Left ventricle myocardium inferior (tissue), 1 donor: ENCODE results near the gene SH3PXD2A. TPM values are rescaled to one million over a fixed set of nuclear protein-coding genes. Genes with fewer than 3 reads are reported as not detected.
A peak's percentile ranks its signal among the peaks of the same experiment; 100 is the strongest.

ENCODE experiments used
- DNase-seq: peaks from one replicate; pipeline ENCODE4 v3.0.0-alpha.2; 2020
- H3K27ac ChIP-seq: fragments of 200-600 bp; replicated peaks from 2 replicates; pipeline ENCODE4 v1.8.0; 2021
- H3K27me3 ChIP-seq: fragments of 200-600 bp; 2 replicates; pipeline ENCODE4 v1.8.0; 2021; ENCODE audit warnings: low read depth
- H3K36me3 ChIP-seq: fragments of 200-600 bp; 2 replicates; pipeline ENCODE4 v1.8.0; 2021
- H3K4me1 ChIP-seq: fragments of 200-600 bp; 2 replicates; pipeline ENCODE4 v1.8.0; 2021
- H3K4me3 ChIP-seq: fragments of 200-600 bp; 2 replicates; pipeline ENCODE4 v1.8.0; 2021; ENCODE audit warnings: mild to moderate bottlenecking, moderate library complexity
- H3K9me3 ChIP-seq: fragments of 200-600 bp; replicated peaks from 2 replicates; pipeline ENCODE4 v1.8.0; 2021
- intact Hi-C: fragments of 100-400 bp; cut with micrococcal nuclease; formaldehyde crosslinking; loops from one replicate; pipeline ENCODE4 v1.11.0; 2022
- total RNA-seq: library from RNA; stranded (reverse); fragmentation: NEBNext Ultra II Directional; extraction: Animal tissue kit (Norgen Biotek cat#: 25700); gene quantifications from one replicate; pipeline ENCODE4 v1.2.1, GENCODE V29; 2021
- TF ChIP-seq, protein P1 (sequence below): fragments of 200-600 bp; IDR thresholded peaks from 2 replicates; pipeline ENCODE4 v1.8.0; 2021; ENCODE audit warnings: antibody characterized with exemption, mild to moderate bottlenecking, borderline replicate concordance
- donor health status: DM: no; HTN: yes; CAD: no; lungs with severe emphysema.

The SH3PXD2A gene
- total RNA-seq, 1 donor from 2014 or later, result 34.4 TPM

DNA sequence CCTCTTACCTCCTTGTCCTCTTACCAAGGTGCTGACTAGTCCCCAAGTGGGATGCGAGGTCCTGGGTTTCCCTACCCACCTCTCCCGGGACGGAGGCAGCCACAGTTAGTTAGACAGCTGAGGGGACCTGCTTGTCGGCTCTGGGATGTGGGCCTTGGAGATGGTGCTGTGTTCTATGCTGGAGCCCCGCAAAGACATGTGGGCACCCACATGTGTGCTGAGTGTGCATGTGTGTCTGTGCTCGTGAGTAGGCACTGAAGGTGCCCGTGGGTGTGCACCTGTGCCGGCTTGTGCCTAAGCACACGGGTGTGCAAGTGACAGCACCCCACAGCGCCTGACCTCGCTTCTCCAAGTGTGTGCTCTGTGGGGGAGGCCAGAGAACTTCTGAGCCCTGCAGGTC is 299.7 kb downstream of the SH3PXD2A start:
- Histone ChIP-seq H3K4me1 (peaks cover 11% of the 10 kb centered on the region), H3K4me3 (peak overlapping the region; percentile 63), H3K27me3 (peaks cover 39% of the 10 kb centered on the region), H3K36me3 (no peaks in the 10 kb centered on the region), H3K27ac (no peak overlapping the region), H3K9me3 (no peaks in the 10 kb centered on the region)
- intact Hi-C loops, result no loop called here
- DNase-seq, result no peak
- TF ChIP-seq, protein P1, sequence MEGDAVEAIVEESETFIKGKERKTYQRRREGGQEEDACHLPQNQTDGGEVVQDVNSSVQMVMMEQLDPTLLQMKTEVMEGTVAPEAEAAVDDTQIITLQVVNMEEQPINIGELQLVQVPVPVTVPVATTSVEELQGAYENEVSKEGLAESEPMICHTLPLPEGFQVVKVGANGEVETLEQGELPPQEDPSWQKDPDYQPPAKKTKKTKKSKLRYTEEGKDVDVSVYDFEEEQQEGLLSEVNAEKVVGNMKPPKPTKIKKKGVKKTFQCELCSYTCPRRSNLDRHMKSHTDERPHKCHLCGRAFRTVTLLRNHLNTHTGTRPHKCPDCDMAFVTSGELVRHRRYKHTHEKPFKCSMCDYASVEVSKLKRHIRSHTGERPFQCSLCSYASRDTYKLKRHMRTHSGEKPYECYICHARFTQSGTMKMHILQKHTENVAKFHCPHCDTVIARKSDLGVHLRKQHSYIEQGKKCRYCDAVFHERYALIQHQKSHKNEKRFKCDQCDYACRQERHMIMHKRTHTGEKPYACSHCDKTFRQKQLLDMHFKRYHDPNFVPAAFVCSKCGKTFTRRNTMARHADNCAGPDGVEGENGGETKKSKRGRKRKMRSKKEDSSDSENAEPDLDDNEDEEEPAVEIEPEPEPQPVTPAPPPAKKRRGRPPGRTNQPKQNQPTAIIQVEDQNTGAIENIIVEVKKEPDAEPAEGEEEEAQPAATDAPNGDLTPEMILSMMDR, result no peak

DNA sequence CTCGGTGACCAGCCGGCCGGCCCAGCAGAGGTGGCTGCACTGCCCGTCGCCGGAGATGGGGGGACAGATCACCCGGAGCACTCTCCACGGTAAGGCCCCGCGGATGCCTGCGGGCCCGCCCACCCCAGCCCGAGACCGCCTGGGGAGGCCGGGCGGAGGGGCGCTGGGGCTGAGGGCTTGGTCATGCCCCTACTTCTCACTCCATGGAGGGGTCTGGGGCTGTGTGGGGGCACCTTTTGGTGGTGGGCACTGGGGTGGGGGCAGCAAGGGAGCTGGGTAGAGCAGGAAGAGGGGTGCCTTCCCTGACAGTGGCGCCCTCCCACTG is 300.1 kb downstream of the SH3PXD2A start:
- peaks cover 11% of the 10 kb centered on the region for H3K4me1 ChIP-seq

DNA sequence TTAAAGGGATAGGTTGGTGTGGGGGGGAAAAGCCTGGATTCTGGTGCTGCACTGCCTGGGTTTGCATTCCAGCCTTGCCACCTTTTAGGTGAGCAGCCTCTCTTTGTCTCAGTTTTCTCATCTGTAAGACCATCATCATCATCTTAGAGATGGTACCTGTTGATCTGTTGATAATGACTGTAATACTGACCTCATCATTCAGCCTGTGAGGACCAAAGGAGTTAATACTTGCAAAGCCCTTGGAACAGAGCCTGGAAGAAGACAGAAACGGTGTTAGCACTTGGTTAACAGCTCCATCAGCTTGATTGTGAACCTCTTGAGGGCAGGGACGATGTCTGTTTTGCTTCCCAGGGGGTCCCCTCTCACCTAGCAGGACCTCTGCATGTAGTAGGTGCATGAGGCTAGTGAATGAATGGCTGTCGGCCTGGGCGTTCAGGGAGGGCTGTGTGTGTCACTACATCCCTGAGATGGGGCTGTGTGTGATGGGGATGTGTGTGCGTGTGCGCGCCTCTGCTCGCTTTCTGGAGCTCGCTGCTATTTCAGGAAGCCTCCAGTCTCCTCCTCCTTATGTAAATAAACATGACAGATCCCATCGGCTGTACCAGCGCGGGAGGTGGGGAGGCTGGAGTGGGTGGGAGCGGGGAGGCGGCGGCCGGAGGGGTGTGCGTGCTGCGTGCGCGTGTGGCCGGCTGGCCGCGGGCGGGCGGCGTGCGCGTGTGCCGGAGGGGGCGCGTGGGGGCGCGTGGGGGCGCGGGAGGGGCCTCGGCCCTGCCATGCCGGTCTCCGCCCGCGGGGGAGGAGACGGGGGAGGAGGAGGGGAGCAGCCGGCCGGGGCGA is 300.7 kb downstream of the SH3PXD2A start:
- peak overlapping the region; percentile 63 for H3K4me3 ChIP-seq
- DNase-seq, result peak; percentile 49
- TF ChIP-seq, protein P1, result no peak
- no peaks in the 10 kb centered on the region for H3K36me3 ChIP-seq
- H3K27me3 ChIP-seq, result peaks cover 30% of the 10 kb centered on the region
- intact Hi-C loops, result no loop called here
- H3K27ac ChIP-seq, result no peak overlapping the region
- H3K4me1 ChIP-seq, result peaks cover 11% of the 10 kb centered on the region
- H3K9me3 ChIP-seq, result no peaks in the 10 kb centered on the region

More for the DNA sequence above, 300.1 kb downstream of the SH3PXD2A start:
- H3K4me3 ChIP-seq, result peak overlapping the region; percentile 63
- intact Hi-C loops, result no loop called here
- no peak overlapping the region for H3K27ac ChIP-seq
- no peaks in the 10 kb centered on the region for H3K9me3 ChIP-seq
- no peak for DNase-seq
- peaks cover 35% of the 10 kb centered on the region for H3K27me3 ChIP-seq
- H3K36me3 ChIP-seq, result no peaks in the 10 kb centered on the region
- TF ChIP-seq, protein P1, result no peak

DNA sequence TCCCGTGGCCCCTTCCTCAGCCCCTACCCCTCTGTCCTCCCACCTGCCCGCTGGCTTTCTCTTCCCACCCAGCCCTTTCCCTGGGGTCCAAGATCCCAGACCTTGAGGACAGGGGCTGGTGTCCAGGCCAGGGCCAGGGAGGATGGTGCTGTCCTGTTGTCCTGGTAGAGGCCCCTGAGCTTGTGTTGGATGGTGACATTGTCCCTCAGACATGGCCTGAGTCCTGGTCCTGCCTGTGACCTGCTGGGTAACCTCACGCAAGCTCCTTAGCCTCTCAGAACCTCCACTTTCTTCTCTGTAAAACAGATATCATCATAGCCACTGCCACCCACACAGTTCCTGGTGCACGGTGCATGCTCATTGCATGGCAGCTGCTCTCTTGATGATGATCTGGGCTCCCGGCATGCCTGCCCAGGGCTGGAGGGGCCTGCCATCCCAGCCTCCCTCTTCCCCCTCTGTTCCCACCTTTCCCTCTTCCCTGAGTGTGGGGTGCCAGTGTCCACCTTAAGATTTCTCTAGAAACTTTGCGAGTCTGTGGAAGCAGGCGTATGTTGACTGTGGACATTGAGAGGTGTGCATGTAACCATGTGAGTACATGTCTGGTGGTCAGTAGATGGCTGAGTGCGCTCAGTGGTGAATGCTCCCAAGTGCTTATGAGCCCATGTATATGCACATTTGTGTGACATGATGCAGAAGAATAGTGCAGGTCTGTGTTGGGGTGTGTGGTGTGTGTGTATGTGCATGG is 301.5 kb downstream of the SH3PXD2A start:
- Histone ChIP-seq H3K27ac (no peak overlapping the region), H3K36me3 (no peaks in the 10 kb centered on the region), H3K27me3 (peaks cover 23% of the 10 kb centered on the region), H3K9me3 (no peaks in the 10 kb centered on the region), H3K4me1 (peaks cover 11% of the 10 kb centered on the region), H3K4me3 (no peak overlapping the region)
- intact Hi-C loops, result no loop called here
- TF ChIP-seq, protein P1, result no peak
- no peak for DNase-seq

DNA sequence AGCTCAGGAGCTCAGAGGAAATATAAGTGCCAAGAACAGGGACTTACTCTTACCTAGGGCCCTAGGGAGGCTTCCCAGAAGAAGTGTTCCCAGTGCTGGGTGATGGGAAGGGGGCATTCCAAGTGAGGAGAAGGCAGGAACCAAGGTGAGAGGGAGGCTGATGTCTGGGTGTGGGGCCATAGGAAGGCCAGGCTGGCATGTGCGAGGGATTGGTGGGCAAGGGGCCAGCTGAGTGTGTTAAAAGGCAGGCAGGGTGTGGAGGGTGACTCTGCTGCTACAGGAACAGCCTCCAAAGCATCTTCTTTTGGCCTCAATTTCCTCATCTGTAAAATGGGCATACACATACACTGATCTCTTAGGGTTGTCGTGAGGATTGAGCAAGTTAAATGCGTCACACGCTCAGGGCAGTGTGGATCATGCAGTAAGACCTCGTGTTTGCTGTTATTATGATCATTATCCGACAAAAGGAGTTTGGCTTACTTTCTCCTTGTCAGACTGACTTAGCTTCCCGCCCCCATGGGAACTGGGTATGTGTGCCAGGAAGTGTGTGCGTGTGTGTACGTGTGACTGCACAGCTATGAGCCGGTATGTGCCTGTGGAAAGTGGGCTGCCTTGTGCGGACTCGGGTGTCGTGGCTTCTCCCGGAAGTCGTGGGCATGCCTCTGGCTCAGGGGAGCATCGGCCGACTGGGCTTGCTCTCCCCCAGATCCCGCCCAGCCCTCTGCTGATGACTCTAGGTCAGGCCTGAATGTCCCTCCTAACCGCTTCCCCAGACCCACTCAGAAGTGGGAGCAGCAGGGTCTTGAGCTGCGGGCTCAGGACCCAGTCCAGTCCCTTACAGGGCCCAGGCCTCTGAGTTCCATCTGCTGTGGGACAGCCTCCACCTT is 302.3 kb downstream of the SH3PXD2A start:
- no peak overlapping the region for H3K4me3 ChIP-seq
- TF ChIP-seq, protein P1, result no peak
- H3K27me3 ChIP-seq, result peaks cover 18% of the 10 kb centered on the region
- H3K9me3 ChIP-seq, result no peaks in the 10 kb centered on the region
- H3K4me1 ChIP-seq, result peaks cover 11% of the 10 kb centered on the region
- no peak overlapping the region for H3K27ac ChIP-seq
- H3K36me3 ChIP-seq, result no peaks in the 10 kb centered on the region
- intact Hi-C loops, result no loop called here
- DNase-seq, result no peak
